GM23338 (cell line): ENCODE data around the gene FHL1.

Experiments
- CREB1 ChIP-seq: fragments of 250-450 bp; sonication (Bioruptor Pico); IDR thresholded peaks from 2 replicates; pipeline ENCODE4 v1.5.0; 2020; ENCODE audit warnings: low read depth, mild to moderate bottlenecking, moderate library complexity
- CTCF ChIP-seq, 2 experiments: fragments of 200-600 bp in 1 of 2; sonication (generic) in 1 of 2; conservative IDR thresholded peaks; 2 replicates each; pipeline versions ENCODE4 v1.5.1 to v1.6.1; 2016 to 2017; ENCODE audit warnings: antibody characterized with exemption in 2 of 2, low read depth in 2 of 2, mild to moderate bottlenecking in 2 of 2, moderate library complexity in 1 of 2
- EZH2 ChIP-seq: fragments of 200-600 bp; sonication (generic); IDR thresholded peaks from one replicate; pipeline ENCODE4 v1.8.0; 2017; ENCODE audit warnings: antibody characterized with exemption, mild to moderate bottlenecking, low read depth; ENCODE audit not compliant: unreplicated experiment
- EZH2phosphoT487 ChIP-seq: fragments of 200-600 bp; sonication (generic); IDR thresholded peaks from one replicate; pipeline ENCODE4 v1.8.1; 2018; ENCODE audit warnings: antibody characterized with exemption; ENCODE audit not compliant: unreplicated experiment
- JUNB ChIP-seq: IDR thresholded peaks from one replicate; pipeline ENCODE4 v1.6.1; 2016; ENCODE audit warnings: antibody characterized with exemption; ENCODE audit not compliant: unreplicated experiment
- NANOG ChIP-seq: IDR thresholded peaks from 2 replicates; pipeline ENCODE4 v1.6.1; 2016; ENCODE audit warnings: antibody characterized with exemption, borderline replicate concordance
- POLR2AphosphoS5 ChIP-seq: IDR thresholded peaks from 2 replicates; pipeline ENCODE4 v1.6.1; 2016; ENCODE audit warnings: antibody characterized with exemption, low read depth
- STAT1 ChIP-seq: IDR thresholded peaks from one replicate; pipeline ENCODE4 v1.6.1; 2016; ENCODE audit warnings: antibody characterized with exemption; ENCODE audit not compliant: unreplicated experiment
- ZNF114 ChIP-seq: fragments of 250-450 bp; sonication (Bioruptor Pico); IDR thresholded peaks from 2 replicates; pipeline ENCODE4 v1.5.0; 2020; ENCODE audit warnings: mild to moderate bottlenecking, moderate library complexity
- ZNF331 ChIP-seq: fragments of 250-450 bp; sonication (Bioruptor Pico); IDR thresholded peaks from 2 replicates; pipeline ENCODE4 v1.5.0; 2020; ENCODE audit warnings: low read depth, mild to moderate bottlenecking, moderate library complexity
- ZNF462 ChIP-seq: fragments of 250-450 bp; sonication (Bioruptor Pico); IDR thresholded peaks from 2 replicates; pipeline ENCODE4 v1.5.0; 2020; ENCODE audit warnings: mild to moderate bottlenecking, moderate library complexity
- TF ChIP-seq, protein P1 (sequence below): IDR thresholded peaks from one replicate; pipeline ENCODE4 v1.6.1; 2018; ENCODE audit warnings: antibody characterized with exemption; ENCODE audit not compliant: unreplicated experiment
- TF ChIP-seq, protein P2 (sequence below): IDR thresholded peaks from 2 replicates; pipeline ENCODE4 v1.6.1; 2016; ENCODE audit warnings: antibody characterized with exemption

- TF ChIP-seq CTCF (conservative IDR thresholded peaks at IDR 0.05; ENCODE audit: low read depth in 2 of 2) (no peak), POLR2AphosphoS5 (no peak), EZH2 (no peak), EZH2phosphoT487 (no peak), CREB1 (CRISPR knock-in tag) (no peak), STAT1 (no peak), NANOG (no peak), ZNF114 (CRISPR knock-in tag) (no peak), JUNB (no peak), ZNF331 (CRISPR knock-in tag) (no peak), ZNF462 (no peak)
- TF ChIP-seq, protein P1, sequence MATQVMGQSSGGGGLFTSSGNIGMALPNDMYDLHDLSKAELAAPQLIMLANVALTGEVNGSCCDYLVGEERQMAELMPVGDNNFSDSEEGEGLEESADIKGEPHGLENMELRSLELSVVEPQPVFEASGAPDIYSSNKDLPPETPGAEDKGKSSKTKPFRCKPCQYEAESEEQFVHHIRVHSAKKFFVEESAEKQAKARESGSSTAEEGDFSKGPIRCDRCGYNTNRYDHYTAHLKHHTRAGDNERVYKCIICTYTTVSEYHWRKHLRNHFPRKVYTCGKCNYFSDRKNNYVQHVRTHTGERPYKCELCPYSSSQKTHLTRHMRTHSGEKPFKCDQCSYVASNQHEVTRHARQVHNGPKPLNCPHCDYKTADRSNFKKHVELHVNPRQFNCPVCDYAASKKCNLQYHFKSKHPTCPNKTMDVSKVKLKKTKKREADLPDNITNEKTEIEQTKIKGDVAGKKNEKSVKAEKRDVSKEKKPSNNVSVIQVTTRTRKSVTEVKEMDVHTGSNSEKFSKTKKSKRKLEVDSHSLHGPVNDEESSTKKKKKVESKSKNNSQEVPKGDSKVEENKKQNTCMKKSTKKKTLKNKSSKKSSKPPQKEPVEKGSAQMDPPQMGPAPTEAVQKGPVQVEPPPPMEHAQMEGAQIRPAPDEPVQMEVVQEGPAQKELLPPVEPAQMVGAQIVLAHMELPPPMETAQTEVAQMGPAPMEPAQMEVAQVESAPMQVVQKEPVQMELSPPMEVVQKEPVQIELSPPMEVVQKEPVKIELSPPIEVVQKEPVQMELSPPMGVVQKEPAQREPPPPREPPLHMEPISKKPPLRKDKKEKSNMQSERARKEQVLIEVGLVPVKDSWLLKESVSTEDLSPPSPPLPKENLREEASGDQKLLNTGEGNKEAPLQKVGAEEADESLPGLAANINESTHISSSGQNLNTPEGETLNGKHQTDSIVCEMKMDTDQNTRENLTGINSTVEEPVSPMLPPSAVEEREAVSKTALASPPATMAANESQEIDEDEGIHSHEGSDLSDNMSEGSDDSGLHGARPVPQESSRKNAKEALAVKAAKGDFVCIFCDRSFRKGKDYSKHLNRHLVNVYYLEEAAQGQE: no peak
- TF ChIP-seq, protein P2, sequence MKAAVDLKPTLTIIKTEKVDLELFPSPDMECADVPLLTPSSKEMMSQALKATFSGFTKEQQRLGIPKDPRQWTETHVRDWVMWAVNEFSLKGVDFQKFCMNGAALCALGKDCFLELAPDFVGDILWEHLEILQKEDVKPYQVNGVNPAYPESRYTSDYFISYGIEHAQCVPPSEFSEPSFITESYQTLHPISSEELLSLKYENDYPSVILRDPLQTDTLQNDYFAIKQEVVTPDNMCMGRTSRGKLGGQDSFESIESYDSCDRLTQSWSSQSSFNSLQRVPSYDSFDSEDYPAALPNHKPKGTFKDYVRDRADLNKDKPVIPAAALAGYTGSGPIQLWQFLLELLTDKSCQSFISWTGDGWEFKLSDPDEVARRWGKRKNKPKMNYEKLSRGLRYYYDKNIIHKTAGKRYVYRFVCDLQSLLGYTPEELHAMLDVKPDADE: no peak
These were observed 60.2 kb downstream of the FHL1 start for GRCh38 chrX:136207546-136207945.
